HG02840 (cell line): ENCODE results near the gene IQUB.
"Not testable (repeated sequence)": the region's sequence is repeated elsewhere in the genome, so short reads cannot be mapped to it uniquely, and the experiment has no call there.

Source experiments
- ATAC-seq: cut with Tn5 transposase; IDR thresholded peaks from one replicate; pipeline ENCODE4 v1.9.1; 2021; ENCODE audit warnings: mild to moderate bottlenecking, moderate library complexity, moderate number of reproducible peaks; ENCODE audit not compliant: unreplicated experiment, low FRiP score

The IQUB gene

GRCh38 chr7:123425246-123425645 lies 109.1 kb downstream of the IQUB start:
- ATAC-seq: no peak

- no peak for ATAC-seq
These were observed 109.9 kb downstream of the IQUB start for GRCh38 chr7:123424463-123424862.

GRCh38 chr7:123423622-123424021 lies 110.8 kb downstream of the IQUB start:
- no peak for ATAC-seq

GRCh38 chr7:123417580-123417979 lies 116.8 kb downstream of the IQUB start:
- no peak for ATAC-seq

- no peak for ATAC-seq
These were observed 118.8 kb downstream of the IQUB start for GRCh38 chr7:123415625-123416024.

GRCh38 chr7:123410273-123410904 lies 124.0 kb downstream of the IQUB start:
- ATAC-seq: no peak

- ATAC-seq: not testable (repeated sequence)
These were observed 126.4 kb downstream of the IQUB start for GRCh38 chr7:123407951-123408350.
